SK-N-MC (cell line): ENCODE measurements around the gene EPN2.

Experiments used
- EZH2 ChIP-seq: fragments of 200-600 bp; sonication (generic); IDR thresholded peaks from one replicate; pipeline ENCODE4 v1.6.1; 2017; ENCODE audit warnings: antibody characterized with exemption
- POLR2AphosphoS5 ChIP-seq: IDR thresholded peaks from 2 replicates; pipeline ENCODE4 v1.6.1; 2012; ENCODE audit warnings: mild to moderate bottlenecking, low read depth, low read length, borderline replicate concordance

DNA sequence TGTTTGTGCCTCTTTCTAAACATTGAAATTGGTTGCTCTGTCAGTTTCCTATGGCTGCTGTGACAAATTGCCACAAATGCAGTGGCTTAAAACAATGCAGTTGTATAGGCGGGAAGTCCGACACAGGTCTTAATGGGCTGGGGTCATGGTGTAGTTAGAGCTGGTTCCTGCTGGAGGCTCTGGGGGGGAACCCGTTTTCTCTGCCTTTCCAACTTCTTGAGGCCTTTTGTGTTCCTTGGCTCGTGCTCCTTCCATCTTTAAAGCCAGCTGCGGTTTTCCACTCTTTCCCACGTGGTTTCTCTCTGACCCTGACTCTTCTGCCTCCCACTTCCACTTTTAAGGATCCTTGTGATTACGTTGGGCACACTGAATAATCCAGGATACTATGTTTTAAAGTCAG lies 12.5 kb downstream of the EPN2 start:
- TF ChIP-seq POLR2AphosphoS5 (no peak), EZH2 (no peak)
